GF-D8 (cell line): Measurements from ENCODE around the gene NOX5.

Source experiments
- DNase-seq: peaks from one replicate; lab custom pipeline; 2025; lab: John Stamatoyannopoulos, UW

Gene NOX5

DNA sequence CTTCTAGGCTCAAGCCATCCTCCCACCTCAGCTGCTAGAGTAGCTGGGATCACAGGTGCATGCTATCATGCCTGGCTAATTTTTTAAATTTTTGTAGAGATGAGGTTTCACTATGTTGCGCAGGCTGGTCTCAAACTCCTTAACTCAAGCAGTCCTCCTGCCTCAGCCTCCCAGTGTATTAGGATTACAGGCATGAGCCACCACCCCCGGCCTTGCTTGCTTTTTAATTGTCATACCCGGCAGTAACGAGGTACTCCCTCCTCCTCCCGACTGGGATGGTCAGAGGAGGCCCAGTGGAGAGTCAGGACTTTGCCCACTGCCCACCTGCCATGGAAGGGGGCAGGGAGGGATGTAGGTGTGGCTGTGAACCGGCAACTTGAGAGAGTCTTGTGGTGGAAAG lies 4.5 kb downstream of the NOX5 start:
- no peak for DNase-seq

GRCh38 chr15:69021895-69022294 lies 7.4 kb downstream of the NOX5 start:
- DNase-seq = no peak

DNA sequence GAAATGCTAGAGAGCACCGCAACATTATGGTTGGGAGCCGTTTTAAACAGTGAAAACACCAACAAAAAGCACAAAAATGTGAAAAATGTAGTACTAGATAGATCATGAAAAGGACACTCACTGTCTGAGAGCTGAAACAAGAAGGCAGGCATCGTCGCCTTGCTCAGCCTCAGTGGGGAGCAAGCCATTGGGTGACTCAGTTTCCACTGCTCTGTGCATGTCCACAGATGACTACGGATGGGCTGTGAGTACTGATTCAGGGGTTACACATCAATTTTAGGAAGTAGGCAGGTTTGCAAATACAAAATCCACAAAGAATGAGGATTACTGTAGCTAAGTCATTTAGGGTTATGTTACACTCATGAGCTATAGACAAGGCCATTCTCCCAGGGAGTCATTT lies 10.8 kb downstream of the NOX5 start:
- no peak for DNase-seq

GRCh38 chr15:69026355-69026754 lies 11.9 kb downstream of the NOX5 start:
- no peak for DNase-seq

DNA sequence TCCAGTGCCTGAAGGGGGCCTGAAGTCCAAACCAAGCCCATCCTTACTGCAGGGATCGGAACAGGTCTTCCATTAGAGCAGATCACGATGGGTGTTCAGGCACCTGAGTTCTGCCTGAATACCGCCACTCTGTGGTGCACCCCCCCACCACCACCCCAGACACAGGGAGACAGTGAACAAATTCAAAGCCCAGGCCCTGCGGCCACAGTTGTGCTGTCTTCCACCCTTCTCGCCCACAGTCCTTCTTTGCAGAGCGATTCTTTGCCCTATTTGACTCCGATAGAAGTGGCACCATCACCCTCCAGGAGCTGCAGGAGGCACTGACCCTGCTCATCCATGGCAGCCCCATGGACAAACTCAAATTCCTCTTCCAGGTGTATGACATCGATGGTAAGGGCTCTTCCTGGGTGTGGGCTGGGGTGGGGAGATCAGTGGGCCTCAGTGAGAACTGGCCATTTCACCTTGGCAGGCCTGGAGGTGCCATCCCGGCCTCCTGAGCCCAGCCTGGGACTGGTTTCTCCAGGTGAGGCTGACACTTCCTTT lies 13.6 kb downstream of the NOX5 start:
- no peak for DNase-seq

- no peak for DNase-seq
These were observed 16.8 kb downstream of the NOX5 start for GRCh38 chr15:69031013-69032001.

DNA sequence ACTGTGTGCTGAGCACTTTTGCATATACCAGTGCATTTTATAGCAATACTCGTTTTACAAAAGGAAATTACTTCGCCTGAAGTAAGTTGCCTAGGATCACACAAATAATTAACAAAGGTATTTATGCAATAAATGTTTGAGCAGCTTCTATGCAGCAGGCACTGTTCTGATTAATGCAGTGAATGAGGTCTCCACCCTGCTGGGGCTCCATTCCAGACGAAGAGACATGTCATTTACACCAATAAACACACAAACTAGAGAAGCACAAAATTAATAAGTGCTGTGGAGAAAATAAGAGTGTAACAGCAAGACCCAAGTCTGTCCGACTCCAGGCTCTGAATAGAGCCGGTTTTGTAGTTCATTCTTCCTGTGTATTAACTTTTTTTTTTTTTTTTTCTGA lies 17.5 kb downstream of the NOX5 start:
- DNase-seq = no peak

DNA sequence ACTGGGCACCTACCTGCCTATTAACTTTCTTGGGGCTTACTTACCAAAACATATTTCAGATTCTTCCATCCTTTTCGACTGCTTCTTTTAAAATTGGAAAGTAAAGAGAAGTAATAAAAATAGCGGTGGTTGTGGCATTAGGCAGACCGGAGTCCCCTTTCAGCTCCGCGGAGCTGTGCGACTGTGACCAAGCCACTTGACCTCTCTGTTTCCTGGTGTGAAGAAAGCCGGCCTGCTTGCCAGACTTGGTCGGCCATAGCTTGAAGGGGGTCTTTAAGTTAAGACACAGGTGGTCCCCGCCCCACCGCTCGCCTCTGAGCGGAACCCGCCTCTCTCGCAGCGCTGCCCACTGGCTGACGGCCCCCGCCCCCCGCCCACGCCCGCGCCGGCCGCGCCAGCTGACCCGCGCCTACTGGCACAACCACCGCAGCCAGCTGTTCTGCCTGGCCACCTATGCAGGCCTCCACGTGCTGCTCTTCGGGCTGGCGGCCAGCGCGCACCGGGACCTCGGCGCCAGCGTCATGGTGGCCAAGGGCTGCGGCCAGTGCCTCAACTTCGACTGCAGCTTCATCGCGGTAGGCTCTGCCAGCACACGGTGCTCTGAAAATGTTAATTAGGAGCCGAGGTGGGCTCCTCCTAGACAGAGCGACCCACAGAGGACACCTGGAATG lies 18.3 kb downstream of the NOX5 start:
- no peak for DNase-seq

- no peak for DNase-seq
These were observed 19.9 kb downstream of the NOX5 start for GRCh38 chr15:69034352-69034751.

DNA sequence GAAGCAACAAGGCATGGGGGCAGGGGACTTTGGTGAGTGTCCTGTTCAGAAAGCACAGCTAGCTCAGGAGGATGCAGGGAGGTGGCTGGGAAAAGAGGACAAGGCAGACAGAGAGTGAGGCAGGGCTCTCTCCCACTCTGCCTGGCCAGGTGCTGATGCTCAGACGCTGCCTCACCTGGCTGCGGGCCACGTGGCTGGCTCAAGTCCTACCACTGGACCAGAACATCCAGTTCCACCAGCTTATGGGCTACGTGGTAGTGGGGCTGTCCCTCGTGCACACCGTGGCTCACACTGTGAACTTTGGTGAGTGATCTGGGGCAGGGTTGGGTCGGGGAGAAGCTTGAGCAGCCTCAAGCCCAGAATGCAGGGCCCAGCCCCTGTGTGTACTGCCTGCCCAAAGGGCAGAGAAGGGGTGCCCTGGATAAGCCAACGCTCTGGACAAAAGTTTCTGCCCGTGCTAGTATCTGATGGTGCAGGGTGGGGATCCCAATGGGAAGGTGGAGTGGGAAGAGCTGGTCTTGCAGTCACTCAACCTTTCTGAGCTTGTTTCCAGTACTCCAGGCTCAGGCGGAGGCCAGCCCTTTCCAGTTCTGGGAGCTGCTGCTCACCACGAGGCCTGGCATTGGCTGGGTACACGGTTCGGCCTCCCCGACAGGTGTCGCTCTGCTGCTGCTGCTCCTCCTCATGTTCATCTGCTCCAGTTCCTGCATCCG lies 20.9 kb downstream of the NOX5 start:
- DNase-seq = no peak

- no peak for DNase-seq
These were observed 21.4 kb downstream of the NOX5 start for GRCh38 chr15:69035918-69036258.

DNA sequence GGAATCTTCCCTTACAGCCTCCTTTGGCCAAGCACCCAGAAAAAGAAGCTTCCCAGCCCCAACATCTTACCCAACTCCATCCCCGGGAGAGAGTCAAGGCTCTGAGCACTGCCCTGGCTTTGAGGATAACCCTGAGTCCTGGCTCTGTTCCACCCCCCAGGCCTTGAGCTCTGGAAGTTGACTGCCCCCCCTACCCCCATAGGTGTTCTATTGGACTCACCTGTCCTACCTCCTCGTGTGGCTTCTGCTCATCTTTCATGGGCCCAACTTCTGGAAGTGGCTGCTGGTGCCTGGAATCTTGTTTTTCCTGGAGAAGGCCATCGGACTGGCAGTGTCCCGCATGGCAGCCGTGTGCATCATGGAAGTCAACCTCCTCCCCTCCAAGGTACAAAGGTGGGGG lies 22.3 kb downstream of the NOX5 start:
- DNase-seq = no peak

GRCh38 chr15:69037482-69037881 lies 23.0 kb downstream of the NOX5 start:
- no peak for DNase-seq

- DNase-seq = no peak
These were observed 23.5 kb downstream of the NOX5 start for GRCh38 chr15:69037977-69038376.

- no peak for DNase-seq
These were observed 24.0 kb downstream of the NOX5 start for GRCh38 chr15:69038508-69038907.

GRCh38 chr15:69039516-69040225 lies 25.2 kb downstream of the NOX5 start:
- no peak for DNase-seq

DNA sequence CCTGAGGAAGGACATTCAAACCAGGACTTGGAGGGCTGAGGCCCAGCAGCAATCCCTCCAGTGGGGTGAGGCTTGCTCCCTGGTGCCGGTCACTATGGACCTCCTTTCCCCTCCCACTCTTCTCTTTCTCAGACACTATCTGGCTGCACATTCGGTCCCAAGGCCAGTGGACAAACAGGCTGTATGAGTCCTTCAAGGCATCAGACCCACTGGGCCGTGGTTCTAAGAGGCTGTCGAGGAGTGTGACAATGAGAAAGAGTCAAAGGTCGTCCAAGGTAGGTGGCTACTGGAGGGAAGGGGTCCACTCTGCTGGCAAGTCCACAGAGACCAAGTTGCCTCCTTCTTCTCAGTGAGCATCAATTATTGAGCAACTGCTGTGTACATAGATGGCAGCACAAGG lies 28.0 kb downstream of the NOX5 start:
- DNase-seq = no peak

GRCh38 chr15:69045802-69046201 lies 31.3 kb downstream of the NOX5 start:
- DNase-seq = no peak

- DNase-seq = no peak
These were observed 32.3 kb downstream of the NOX5 start for GRCh38 chr15:69046781-69047180.

DNA sequence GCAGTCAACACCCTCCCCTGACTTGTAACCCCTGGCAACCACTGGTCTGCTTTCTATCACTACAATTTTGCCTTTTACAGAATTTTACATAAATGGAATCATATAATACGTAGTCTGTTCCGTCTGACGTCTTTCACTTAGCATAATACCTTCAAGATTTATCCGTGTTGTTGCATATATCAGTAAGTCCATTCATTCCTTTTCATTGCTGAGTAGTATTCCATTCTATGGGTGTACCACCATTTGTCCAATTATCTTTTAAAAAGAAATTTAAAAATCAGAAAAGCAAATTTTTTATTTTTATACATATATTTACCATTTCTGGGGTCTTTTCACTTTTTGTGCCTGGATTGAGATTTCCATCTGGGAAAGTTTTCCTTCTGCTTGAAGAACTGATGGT lies 35.5 kb downstream of the NOX5 start:
- no peak for DNase-seq

- no peak for DNase-seq
These were observed 40.8 kb downstream of the NOX5 start for GRCh38 chr15:69055251-69055650.

GRCh38 chr15:69056365-69056764 lies 41.9 kb downstream of the NOX5 start:
- no peak for DNase-seq
